HG03135 (cell line): ENCODE measurements around the gene FKBP5.

Source experiments
- ATAC-seq: cut with Tn5 transposase; IDR thresholded peaks from one replicate; pipeline ENCODE4 v1.9.1; 2021; ENCODE audit warnings: mild to moderate bottlenecking, moderate library complexity; ENCODE audit not compliant: unreplicated experiment

FKBP5 gene

DNA sequence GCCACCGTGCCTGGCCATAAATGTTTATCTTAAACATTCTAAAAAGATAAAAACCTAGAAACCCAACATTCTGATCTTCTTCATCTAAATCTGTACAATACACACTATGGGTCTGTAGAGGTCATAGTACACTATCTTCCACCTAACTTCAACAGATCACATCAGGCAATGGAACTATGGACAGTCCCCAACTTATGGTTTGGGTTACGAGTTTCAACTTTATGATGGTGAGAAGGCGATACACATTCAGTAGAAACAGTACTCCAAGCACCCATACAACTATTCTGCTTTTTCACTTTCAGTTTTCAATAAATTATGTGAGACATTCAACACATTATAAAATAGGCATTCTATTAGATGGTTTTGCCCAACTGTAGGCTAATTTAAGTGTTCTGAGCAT, 23.1 kb downstream of the FKBP5 start:
- no peak for ATAC-seq

DNA sequence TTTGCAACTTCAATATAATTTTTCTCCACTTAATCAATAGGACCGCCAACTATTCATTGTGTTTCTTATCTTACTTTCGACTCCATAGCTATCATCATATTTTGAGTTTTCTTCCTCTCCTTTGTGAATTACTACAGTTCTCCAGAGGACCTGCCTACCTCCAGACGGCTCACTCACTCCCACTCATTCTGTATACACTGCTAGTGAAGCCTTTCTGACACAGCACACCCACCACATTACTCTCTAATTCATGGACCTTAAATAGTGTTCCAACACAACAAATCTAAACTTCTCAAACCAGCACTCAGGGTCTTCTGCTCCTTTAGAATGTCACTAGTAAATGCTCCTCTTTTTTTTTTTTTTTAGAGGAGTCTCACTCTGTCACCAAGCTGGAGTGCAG, 23.8 kb downstream of the FKBP5 start:
- ATAC-seq = no peak

GRCh38 chr6:35663447-35664235, 25.1 kb downstream of the FKBP5 start:
- ATAC-seq = no peak

GRCh38 chr6:35662999-35663398, 25.7 kb downstream of the FKBP5 start:
- no peak for ATAC-seq

DNA sequence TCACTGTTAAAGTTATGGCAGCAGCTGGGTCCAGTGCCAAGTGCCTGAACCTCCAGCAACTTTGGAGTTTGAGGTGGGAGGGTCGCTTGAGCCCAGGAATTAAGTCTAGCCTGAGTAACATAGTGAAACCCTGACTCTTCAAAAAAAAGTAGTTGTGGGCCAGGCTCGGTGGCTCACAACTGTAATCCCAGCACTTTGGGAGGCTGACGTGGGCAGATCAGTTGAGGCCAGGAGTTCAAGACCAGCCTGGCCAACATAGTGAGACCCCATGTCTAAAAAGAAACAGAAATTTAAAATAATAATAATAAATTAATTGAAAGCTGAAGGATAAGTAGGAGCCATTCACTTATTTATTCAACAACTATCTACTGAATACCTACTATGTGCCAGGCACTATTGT, 33.8 kb downstream of the FKBP5 start:
- no peak for ATAC-seq

DNA sequence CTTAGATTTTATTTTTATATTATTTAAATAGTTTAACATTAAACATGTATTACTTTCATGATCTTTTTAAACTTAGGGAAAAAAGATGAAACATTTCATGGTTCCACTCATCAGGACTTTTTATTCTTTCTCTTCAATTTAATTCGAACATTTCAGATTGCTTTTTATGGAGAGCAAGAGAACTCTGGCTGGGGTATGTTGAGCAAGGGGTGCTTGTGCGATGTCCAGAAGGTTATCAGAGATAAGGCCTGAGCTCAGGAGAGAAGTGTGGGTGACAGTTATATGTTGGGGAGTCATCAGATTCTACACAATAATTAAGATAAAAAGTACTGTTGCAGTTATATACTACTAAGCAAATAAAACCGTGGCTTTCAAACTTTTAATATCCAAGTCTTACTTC, 37.5 kb downstream of the FKBP5 start:
- no peak for ATAC-seq

GRCh38 chr6:35650015-35650414, 38.7 kb downstream of the FKBP5 start:
- ATAC-seq = no peak

GRCh38 chr6:35648203-35648602, 40.5 kb downstream of the FKBP5 start:
- no peak for ATAC-seq

DNA sequence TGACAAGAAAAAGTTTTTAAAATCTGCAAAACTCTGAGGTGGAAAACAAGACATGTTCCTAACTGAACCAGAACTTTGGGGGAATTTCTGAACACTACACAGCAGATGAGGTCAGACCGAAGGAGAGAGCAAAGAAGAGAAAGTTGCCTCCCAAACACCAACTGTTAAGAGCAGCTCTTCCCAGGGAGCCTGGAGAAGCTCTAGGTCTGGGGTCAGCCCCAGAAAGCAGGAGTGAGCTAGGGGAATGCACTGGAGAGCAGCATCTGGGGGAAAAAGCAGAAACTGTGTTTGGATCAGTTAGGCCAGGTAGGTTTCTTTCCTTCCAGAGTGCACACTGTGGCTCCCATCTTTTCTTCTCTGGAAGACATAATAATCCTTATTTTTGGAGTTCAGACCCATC, 41.3 kb downstream of the FKBP5 start:
- no peak for ATAC-seq

DNA sequence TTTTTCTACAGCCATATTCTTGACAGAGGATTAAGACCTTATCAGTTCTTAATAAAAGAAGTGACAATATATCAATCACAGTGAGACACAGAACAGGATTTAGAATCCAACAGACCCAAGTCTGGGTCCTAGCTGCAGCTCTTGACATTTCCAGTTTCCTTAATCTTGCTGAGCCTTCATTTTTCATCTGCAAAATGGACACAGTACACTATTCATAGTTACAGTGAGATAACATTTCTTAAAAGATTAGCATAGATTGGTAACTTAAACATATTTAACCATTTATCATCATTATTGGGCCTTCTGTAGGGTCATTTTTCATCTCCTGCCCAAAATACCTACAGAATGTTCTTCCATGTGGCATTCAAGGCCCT, 45.6 kb downstream of the FKBP5 start:
- no peak for ATAC-seq

DNA sequence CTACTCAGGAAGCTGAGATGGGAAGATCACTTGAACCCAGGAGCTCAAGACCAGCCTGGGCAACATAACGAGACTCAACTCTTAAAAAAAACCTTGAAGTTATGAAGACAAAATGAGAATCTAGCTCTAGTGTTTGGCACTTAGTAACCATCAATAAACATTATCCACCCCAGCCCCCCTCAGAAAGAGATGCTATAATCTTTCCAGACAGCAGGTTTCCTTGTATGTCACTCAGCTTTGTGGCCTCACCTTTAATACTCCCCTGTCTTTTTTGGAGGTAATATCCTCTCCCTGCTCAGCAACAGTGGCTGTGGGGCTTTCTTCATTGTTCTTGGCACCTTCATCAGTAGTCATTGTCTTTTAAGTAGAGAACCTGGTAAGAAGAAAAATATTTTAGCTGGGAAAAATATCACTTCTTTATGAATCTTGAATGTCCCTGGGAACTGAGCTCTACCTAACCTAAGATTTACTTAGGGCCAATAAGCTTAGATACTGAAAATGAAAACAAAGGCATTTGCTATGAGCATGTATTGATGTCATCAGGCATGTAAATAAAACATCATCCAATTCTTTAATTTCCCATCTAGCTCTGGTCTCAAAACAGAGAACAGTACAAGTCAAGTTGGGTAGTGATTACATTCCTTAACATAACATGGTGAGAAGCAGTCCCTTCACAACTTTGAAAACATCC, 46.1 kb downstream of the FKBP5 start:
- ATAC-seq = no peak

GRCh38 chr6:35640017-35640664, 48.6 kb downstream of the FKBP5 start:
- no peak for ATAC-seq

DNA sequence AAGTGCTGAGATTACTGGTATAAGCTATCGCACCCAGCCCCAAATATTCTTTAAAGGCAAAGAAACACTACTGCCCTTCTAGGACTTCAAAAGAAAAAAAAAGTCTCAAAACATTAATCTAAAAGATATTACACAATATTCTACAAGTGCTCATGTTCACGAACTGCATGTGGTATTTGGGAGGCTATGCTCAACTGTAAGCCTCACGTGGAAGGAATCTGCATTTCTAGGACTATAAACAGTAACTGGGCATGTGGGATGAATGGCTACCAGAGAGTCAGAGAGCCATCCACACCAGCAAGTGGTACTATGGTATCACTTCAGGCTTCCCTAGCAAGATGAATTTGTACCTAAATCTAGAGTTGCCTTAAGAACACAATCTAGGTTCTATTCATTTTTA, 50.0 kb downstream of the FKBP5 start:
- no peak for ATAC-seq

DNA sequence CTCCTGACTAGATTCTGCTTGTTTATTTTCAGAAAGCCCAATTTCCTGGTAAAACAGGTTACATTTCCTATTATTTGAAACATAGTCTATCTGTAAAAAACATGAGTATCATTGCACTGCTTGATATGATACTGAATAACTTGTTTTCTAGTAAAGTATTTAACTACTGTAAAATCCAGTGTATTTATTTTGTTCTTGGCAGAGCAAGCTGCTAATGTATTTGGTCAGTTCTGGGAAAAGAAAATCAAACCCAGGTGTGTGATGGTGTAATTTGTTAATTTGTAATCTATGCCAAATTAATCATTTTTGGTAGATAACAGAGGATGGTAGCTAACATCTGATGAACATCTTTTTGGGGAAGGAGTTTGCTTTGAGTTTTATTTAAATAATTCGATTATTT, 50.8 kb downstream of the FKBP5 start:
- no peak for ATAC-seq

DNA sequence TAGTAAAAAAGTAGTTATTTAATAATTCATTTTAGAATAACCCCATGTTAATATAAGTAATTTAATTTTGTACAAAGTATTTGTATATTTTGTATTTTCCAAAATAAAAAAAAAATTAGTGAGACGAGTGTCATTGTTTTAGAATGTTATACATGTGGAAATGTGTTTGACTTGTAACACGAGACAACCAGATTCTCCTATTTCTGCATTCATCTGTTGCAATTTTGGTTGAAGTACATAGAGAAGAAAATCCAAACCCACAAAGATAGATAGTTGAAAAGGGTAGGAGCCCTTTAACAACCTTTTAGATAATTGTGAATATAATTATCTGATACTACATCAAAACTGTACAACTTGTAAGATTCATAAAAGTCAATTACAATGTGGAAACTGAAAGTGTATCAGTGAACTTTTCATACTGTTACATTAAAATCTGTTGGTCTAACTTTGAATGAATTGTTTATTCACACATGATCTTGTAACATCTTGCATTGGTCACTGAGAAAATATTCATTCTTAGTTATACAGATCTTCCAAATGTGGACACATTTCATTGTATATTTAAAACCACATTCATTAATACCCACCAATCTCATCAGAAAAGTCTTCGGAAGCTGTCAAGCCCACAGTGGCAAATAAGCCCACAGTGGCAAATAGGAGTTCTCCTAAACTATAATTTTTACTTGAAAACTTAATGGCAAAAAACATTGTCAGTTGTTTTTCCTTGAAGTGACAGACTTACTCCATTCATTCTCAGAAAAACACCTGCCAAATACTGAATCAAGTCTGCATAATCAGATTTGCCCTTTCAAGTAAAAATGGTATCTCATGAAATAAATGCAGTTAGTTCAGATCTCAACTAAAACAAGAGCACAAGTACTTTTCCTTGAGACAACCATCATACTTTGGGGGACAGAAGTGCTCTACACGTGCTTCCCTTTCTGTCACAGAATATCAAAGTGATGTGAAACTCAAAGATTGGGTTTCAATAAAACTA, 52.8 kb downstream of the FKBP5 start:
- no peak for ATAC-seq

DNA sequence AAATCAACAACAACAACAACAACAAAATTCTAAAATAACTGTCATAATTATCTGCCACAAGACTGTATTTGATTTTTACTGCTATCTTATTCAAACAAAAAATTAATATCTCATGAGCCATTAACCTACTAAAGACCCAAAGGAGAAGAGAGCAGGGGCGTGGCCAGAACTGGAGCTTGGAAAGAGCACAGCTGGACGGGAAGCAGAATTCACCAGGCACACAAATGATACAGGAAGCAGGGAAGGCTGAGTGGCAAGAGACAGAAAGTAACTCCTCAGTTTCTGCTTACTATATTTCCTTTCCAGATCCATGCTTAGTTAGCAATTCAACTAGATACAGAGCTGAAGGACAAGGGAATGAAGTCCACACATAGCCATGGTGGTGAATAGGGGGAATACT, 54.4 kb downstream of the FKBP5 start:
- ATAC-seq = no peak

- ATAC-seq = no peak
These were observed 55.1 kb downstream of the FKBP5 start for GRCh38 chr6:35633579-35634089.

GRCh38 chr6:35629876-35630378, 58.8 kb downstream of the FKBP5 start:
- no peak for ATAC-seq

GRCh38 chr6:35626401-35626800, 62.3 kb downstream of the FKBP5 start:
- no peak for ATAC-seq

DNA sequence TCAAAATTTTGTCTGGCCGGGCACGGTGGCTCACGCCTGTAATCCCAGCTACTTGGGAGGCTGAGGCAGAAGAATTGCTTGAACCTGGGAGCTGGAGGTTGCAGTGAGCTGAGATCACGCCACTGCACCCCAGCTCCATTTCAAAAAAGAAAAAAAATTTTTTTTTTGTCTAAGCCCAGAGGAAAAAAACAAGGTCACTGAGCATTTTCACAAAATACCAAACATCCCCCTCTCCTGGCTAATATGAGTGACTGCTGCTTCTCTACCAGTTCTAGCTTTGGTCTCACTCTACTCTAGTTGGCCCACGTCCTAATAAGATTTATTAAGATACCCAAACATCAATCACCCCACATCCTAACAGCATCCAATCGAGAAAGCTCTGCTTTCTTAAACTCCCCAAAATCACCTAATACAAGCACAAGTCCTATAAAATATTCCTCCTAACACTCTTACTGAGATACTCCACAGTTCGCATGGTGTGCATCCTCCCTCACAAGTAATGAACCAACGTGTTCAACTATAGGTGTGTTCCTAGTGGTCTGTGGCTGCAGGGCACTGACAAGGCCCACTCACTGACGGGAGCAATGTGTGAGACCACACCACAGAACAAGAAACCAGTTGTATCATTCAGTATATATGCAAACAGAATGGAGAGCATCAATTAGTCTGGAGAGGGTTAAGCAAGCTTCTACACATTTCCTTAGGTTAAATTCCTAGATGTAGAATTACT, 64.2 kb downstream of the FKBP5 start:
- no peak for ATAC-seq
